ENCODE data around the gene STAT5A. TPM values are rescaled to one million over a fixed set of nuclear protein-coding genes. Genes with fewer than 3 reads are reported as not detected.
"Not testable (repeated sequence)": the region's sequence is repeated elsewhere in the genome, so short reads cannot be mapped to it uniquely, and the experiment has no call there.

Gene STAT5A
- polyA plus RNA-seq, 1 of the 3 experiments (the other 2 are of a cell fraction) = 2.3 TPM

GRCh38 chr17:42316755-42317154 is 28.5 kb downstream of the STAT5A start (continued):
- TF ChIP-seq USF1 (IDR thresholded peaks at IDR 0.05; ENCODE audit: borderline replicate concordance, low read depth) (no peak), RCOR1 (IDR thresholded peaks at IDR 0.05; ENCODE audit: low read length) (no peak), FOXM1 (IDR thresholded peaks at IDR 0.05; ENCODE audit: low read depth) (no peak), FOSL2 (IDR thresholded peaks at IDR 0.05; ENCODE audit: borderline replicate concordance, low read depth) (no peak), NRF1 (IDR thresholded peaks at IDR 0.05; ENCODE audit: low read depth, low read length) (no peak), RAD21 (IDR thresholded peaks at IDR 0.05; ENCODE audit: low read length) (no peak), POLR2AphosphoS5 (IDR thresholded peaks at IDR 0.05; ENCODE audit: low read depth, low read length) (no peak)

GRCh38 chr17:42317266-42317845 is 29.1 kb downstream of the STAT5A start:
- no peak overlapping the region; a peak in 1 of 4 replicates for H3K27ac ChIP-seq (ENCODE audit: low read depth in 2 of 2, low read length in 1 of 2)
- no peaks in the 10 kb centered on the region for H3K27me3 ChIP-seq (ENCODE audit: insufficient read depth)
- peaks cover 11% of the 10 kb centered on the region for H3F3A ChIP-seq (replicated peaks; ENCODE audit: insufficient read depth)
- H3K9ac ChIP-seq = no peak overlapping the region
- no peaks in the 10 kb centered on the region for H3K9me2 ChIP-seq
- no peak for DNase-seq
- H4K20me1 ChIP-seq (ENCODE audit: insufficient read depth) = no peaks in the 10 kb centered on the region
- 78% methylated on average over 5 of the region's 5 CpGs for WGBS (ENCODE audit: low lambda C conversion rate)
- H3K79me2 ChIP-seq (ENCODE audit: insufficient read depth) = peaks cover 13% of the 10 kb centered on the region
- peaks cover 9 to 13% of the 10 kb centered on the region in 2 experiments; a peak in 3 of 4 replicates for H3K4me1 ChIP-seq (ENCODE audit: control insufficient read depth in 1 of 2, insufficient read depth in 2 of 2, low read depth in 1 of 2, low read length in 1 of 2)
- ChIA-PET POLR2A (no interaction called here), CTCF (interaction anchor here (1.1 to 26.2 kb wide), 3 partner anchors 21 to 210 kb away, joined by 3 to 683 read pairs (median 6); no protein-coding TSS in a partner anchor)
- H3K4me2 ChIP-seq = no peak overlapping the region
- H3K9me3 ChIP-seq = no peaks in the 10 kb centered on the region
- H3K4me3 ChIP-seq (ENCODE audit: low read depth in 2 of 2, low read length in 1 of 2) = no peak overlapping the region
- H3K36me3 ChIP-seq (replicated peaks in 1 of 2; ENCODE audit: control insufficient read depth in 1 of 2, insufficient read depth in 2 of 2, low read length in 1 of 2) = peaks cover 36 to 51% of the 10 kb centered on the region in 2 experiments
- H2AFZ ChIP-seq (ENCODE audit: low read depth) = no peak overlapping the region
- no peak for TF ChIP-seq JUND (IDR thresholded peaks at IDR 0.05)
- no peak for TF ChIP-seq YY1 (IDR thresholded peaks at IDR 0.05; ENCODE audit: low read depth)
- TF ChIP-seq IRF3 (IDR thresholded peaks at IDR 0.05; ENCODE audit: low read depth, low read length) = no peak

- Histone ChIP-seq H3K4me1 (ENCODE audit: control insufficient read depth in 1 of 2, insufficient read depth in 2 of 2, low read depth in 1 of 2, low read length in 1 of 2) (peaks cover 6 to 13% of the 10 kb centered on the region in 2 experiments; a peak in 3 of 4 replicates), H3K79me2 (ENCODE audit: insufficient read depth) (peaks cover 14% of the 10 kb centered on the region), H3F3A (replicated peaks; ENCODE audit: insufficient read depth) (peaks cover 11% of the 10 kb centered on the region), H3K36me3 (replicated peaks in 1 of 2; ENCODE audit: control insufficient read depth in 1 of 2, insufficient read depth in 2 of 2, low read length in 1 of 2) (peaks cover 38 to 54% of the 10 kb centered on the region in 2 experiments)
- H3K27me3 ChIP-seq (ENCODE audit: insufficient read depth); H3K4me3 ChIP-seq (ENCODE audit: low read depth in 2 of 2, low read length in 1 of 2); H3K9ac ChIP-seq; POLR2A ChIA-PET; H2AFZ ChIP-seq (ENCODE audit: low read depth); H3K9me2 ChIP-seq; H3K9me3 ChIP-seq; H3K27ac ChIP-seq (ENCODE audit: low read depth in 2 of 2, low read length in 1 of 2); DNase-seq; H3K4me2 ChIP-seq; H4K20me1 ChIP-seq (ENCODE audit: insufficient read depth): not testable (repeated sequence)
- CTCF ChIA-PET = interaction anchor here (1.4 to 26.2 kb wide), 3 partner anchors 13 to 209 kb away, joined by 4 to 683 read pairs (median 6); no protein-coding TSS in a partner anchor
- WGBS (ENCODE audit: low lambda C conversion rate) = 92% methylated on average over 6 of the region's 6 CpGs
These were observed 29.7 kb downstream of the STAT5A start for GRCh38 chr17:42317967-42318366.
